Caco-2 (cell line): ENCODE data around the gene GSS. TPM values are rescaled to one million over a fixed set of nuclear protein-coding genes. Genes with fewer than 3 reads are reported as not detected.

Experiments used
- BruUV-seq: library from RNA; stranded (reverse); fragments of 400-500 nt; replicated peaks from 2 replicates; lab custom pipeline; 2021; lab: Mats Ljungman, UMichigan
- CTCF ChIA-PET: fragments of 300-600 bp; sonication (Branson Sonifier 250); formaldehyde crosslinking; loops from one replicate; lab custom pipeline; 2022; ENCODE audit warnings: antibody characterized with exemption; lab: Charles Lee
- POLR2A ChIA-PET: fragments of 300-600 bp; sonication (Branson Sonifier 250); formaldehyde crosslinking; loops from one replicate; lab custom pipeline; 2022; ENCODE audit warnings: antibody characterized with exemption; lab: Charles Lee
- DNase-seq, 2 experiments: peaks; one replicate each; pipeline versions ENCODE4 v3.0.0 to v3.0.0-alpha.2; 2020 to 2022
- H3K27me3 ChIP-seq: replicated peaks from 2 replicates; pipeline ENCODE4 v1.6.0; 2011; ENCODE audit warnings: low read length; ENCODE audit not compliant: control insufficient read depth, insufficient read depth
- H3K36me3 ChIP-seq: 2 replicates; pipeline ENCODE4 v1.5.1; 2011; ENCODE audit warnings: low read length; ENCODE audit not compliant: control insufficient read depth, insufficient read depth
- H3K4me1 ChIP-seq: fragments of 250-450 bp; sonication (Bioruptor Pico); 2 replicates; pipeline ENCODE4 v1.5.1; 2020; ENCODE audit warnings: mild to moderate bottlenecking
- H3K4me3 ChIP-seq: 2 replicates; pipeline ENCODE4 v1.5.1; 2011; ENCODE audit warnings: low read depth, mild to moderate bottlenecking, control low read depth, low read length
- H3K9me3 ChIP-seq: fragments of 250-450 bp; sonication (Bioruptor Pico); 2 replicates; pipeline ENCODE4 v1.5.1; 2020; ENCODE audit warnings: mild to moderate bottlenecking, moderate library complexity
- H3K27ac Mint-ChIP-seq: one replicate; pipeline ENCODE4 v1.8.0; 2022; ENCODE audit warnings: mixed read lengths; ENCODE audit not compliant: unreplicated experiment
- H3K27me3 Mint-ChIP-seq: one replicate; pipeline ENCODE4 v1.8.0; 2022; ENCODE audit warnings: mixed read lengths; ENCODE audit not compliant: insufficient read depth, unreplicated experiment
- H3K36me3 Mint-ChIP-seq: one replicate; pipeline ENCODE4 v1.8.0; 2022; ENCODE audit warnings: mild to moderate bottlenecking, mixed read lengths; ENCODE audit not compliant: insufficient read depth, unreplicated experiment
- H3K4me1 Mint-ChIP-seq: one replicate; pipeline ENCODE4 v1.8.0; 2022; ENCODE audit warnings: low read depth, mixed read lengths; ENCODE audit not compliant: unreplicated experiment
- H3K4me3 Mint-ChIP-seq: one replicate; pipeline ENCODE4 v1.8.0; 2022; ENCODE audit warnings: mild to moderate bottlenecking, moderate library complexity, mixed read lengths; ENCODE audit not compliant: unreplicated experiment
- H3K9me3 Mint-ChIP-seq: one replicate; pipeline ENCODE4 v1.8.0; 2022; ENCODE audit warnings: mixed read lengths; ENCODE audit not compliant: unreplicated experiment
- CTCF ChIP-seq, 2 experiments: fragments of 200-600 bp in 1 of 2; IDR thresholded peaks; 1 replicate in 1 of 2; 2 replicates in 1 of 2; pipeline versions ENCODE4 v1.5.1 to v1.8.0; 2011 to 2022; ENCODE audit warnings: antibody characterized with exemption in 1 of 2, control low read depth in 1 of 2, inconsistent platforms in 1 of 2, low read depth in 1 of 2, low read length in 1 of 2, mild to moderate bottlenecking in 1 of 2, moderate library complexity in 1 of 2; ENCODE audit not compliant: insufficient read depth in 1 of 2, severe bottlenecking in 1 of 2, unreplicated experiment in 1 of 2
- intact Hi-C: fragments of 100-400 bp; cut with micrococcal nuclease; formaldehyde crosslinking; loops from one replicate; pipeline ENCODE4 v1.10.0; 2022; ENCODE audit not compliant: unreplicated experiment
- total RNA-seq: library from RNA; stranded (reverse); gene quantifications from 2 replicates; pipeline ENCODE4 v1.2.3, GENCODE V29; 2022

The GSS gene
- total RNA-seq, 1 experiment from 2014 or later, result 138 TPM

- Mint-ChIP-seq H3K4me3 (no peak overlapping the region), H3K9me3 (no peaks in the 10 kb centered on the region), H3K36me3 (peaks cover 14% of the 10 kb centered on the region), H3K27ac (no peak overlapping the region), H3K4me1 (no peaks in the 10 kb centered on the region), H3K27me3 (no peaks in the 10 kb centered on the region)
- BruUV-seq, result no TSS peak
- Histone ChIP-seq H3K9me3 (no peaks in the 10 kb centered on the region), H3K36me3 (peaks cover 5% of the 10 kb centered on the region; the same call in 1 of the 2 replicates), H3K4me1 (no peaks in the 10 kb centered on the region), H3K4me3 (no peak overlapping the region), H3K27me3 (no peaks in the 10 kb centered on the region)
- intact Hi-C loops, result no loop called here
- no peak for DNase-seq
- no peak for TF ChIP-seq CTCF (IDR thresholded peaks at IDR 0.05; ENCODE audit: insufficient read depth in 1 of 2, low read depth in 1 of 2, low read length in 1 of 2, severe bottlenecking in 1 of 2, unreplicated experiment in 1 of 2)
- CTCF ChIA-PET, result no interaction called here
- POLR2A ChIA-PET, result no interaction called here
These were observed 27.2 kb downstream of the GSS start for GRCh38 chr20:34928411-34928810.

- no peaks in the 10 kb centered on the region for H3K9me3 ChIP-seq
- ChIA-PET CTCF (interaction anchor here (0.9 kb wide), 1 partner anchor 52 kb away, joined by 3 read pairs; the partner anchor contains the start of gene ACSS2), POLR2A (no interaction called here)
- H3K4me3 ChIP-seq, result no peak overlapping the region
- H3K4me1 Mint-ChIP-seq, result no peaks in the 10 kb centered on the region
- H3K4me3 Mint-ChIP-seq, result no peak overlapping the region
- H3K4me1 ChIP-seq, result no peaks in the 10 kb centered on the region; the same call in 1 of the 2 replicates
- H3K27ac Mint-ChIP-seq, result no peak overlapping the region
- no peak for TF ChIP-seq CTCF (IDR thresholded peaks at IDR 0.05; ENCODE audit: insufficient read depth in 1 of 2, low read depth in 1 of 2, low read length in 1 of 2, severe bottlenecking in 1 of 2, unreplicated experiment in 1 of 2)
- H3K36me3 Mint-ChIP-seq, result peaks cover 11% of the 10 kb centered on the region
- intact Hi-C loops, result no loop called here
- H3K36me3 ChIP-seq, result peaks cover 5% of the 10 kb centered on the region; the same call in 1 of the 2 replicates
- no peaks in the 10 kb centered on the region for H3K9me3 Mint-ChIP-seq
- BruUV-seq, result no TSS peak
- H3K27me3 ChIP-seq, result no peaks in the 10 kb centered on the region
- no peaks in the 10 kb centered on the region for H3K27me3 Mint-ChIP-seq
- DNase-seq, result no peak
These were observed 27.9 kb downstream of the GSS start for GRCh38 chr20:34927736-34928135.

GRCh38 chr20:34926581-34926980, 29.0 kb downstream of the GSS start:
- no peak overlapping the region for H3K4me3 ChIP-seq
- H3K4me3 Mint-ChIP-seq, result no peak overlapping the region
- no peak overlapping the region for H3K27ac Mint-ChIP-seq
- no peaks in the 10 kb centered on the region for H3K27me3 Mint-ChIP-seq
- no peaks in the 10 kb centered on the region; the same call in 1 of the 2 replicates for H3K4me1 ChIP-seq
- peaks cover 5% of the 10 kb centered on the region; the same call in 1 of the 2 replicates for H3K36me3 ChIP-seq
- ChIA-PET CTCF (no interaction called here), POLR2A (no interaction called here)
- no peaks in the 10 kb centered on the region for H3K9me3 Mint-ChIP-seq
- no peak for DNase-seq
- intact Hi-C loops, result no loop called here
- no peaks in the 10 kb centered on the region; the same call in 1 of the 2 replicates for H3K9me3 ChIP-seq
- TF ChIP-seq CTCF (IDR thresholded peaks at IDR 0.05; ENCODE audit: insufficient read depth in 1 of 2, low read depth in 1 of 2, low read length in 1 of 2, severe bottlenecking in 1 of 2, unreplicated experiment in 1 of 2), result no peak
- H3K27me3 ChIP-seq, result no peaks in the 10 kb centered on the region
- H3K36me3 Mint-ChIP-seq, result peaks cover 11% of the 10 kb centered on the region
- no TSS peak for BruUV-seq
- no peaks in the 10 kb centered on the region for H3K4me1 Mint-ChIP-seq
